ENCODE data around the gene ATP11B. TPM values are rescaled to one million over a fixed set of nuclear protein-coding genes. Genes with fewer than 3 reads are reported as not detected.
"Not testable (repeated sequence)": the region's sequence is repeated elsewhere in the genome, so short reads cannot be mapped to it uniquely, and the experiment has no call there.

Gene ATP11B
- total RNA-seq, 1 experiment from 2014 or later: 58.1 TPM

DNA sequence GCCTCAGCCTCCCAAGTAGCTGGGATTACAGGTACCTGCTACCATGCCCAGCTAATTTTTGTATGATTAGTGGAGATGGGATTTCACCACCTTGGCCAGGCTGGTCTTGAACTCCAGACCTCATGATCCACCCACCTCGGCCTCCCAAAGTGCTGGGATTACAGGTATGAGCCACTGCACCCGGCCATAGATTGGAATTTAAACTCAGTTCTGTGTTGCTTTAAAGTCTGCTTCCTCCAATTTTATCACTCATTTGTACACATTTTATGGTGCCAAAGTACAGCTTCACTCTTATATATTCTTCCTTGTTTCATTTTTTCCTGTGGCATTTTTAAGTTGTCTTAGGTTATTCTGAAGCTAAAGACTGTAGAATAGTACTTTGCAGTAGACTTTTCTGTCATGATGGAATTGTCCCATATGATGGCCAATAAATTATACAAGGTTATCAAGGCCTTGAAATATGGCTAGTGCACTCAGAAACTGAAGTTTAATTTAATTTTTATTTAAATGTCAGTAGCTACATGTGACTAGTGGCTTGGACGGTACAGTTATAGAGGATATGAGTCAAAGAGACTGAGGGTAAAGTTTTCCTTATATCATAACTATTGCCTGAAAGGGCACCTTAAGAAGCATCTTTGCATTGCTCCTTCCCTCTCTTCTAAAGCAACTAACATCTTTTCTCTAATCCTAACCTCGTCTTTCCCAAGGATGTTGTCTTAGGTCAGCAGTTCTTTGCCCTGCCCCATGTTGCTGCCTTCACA lies 28.1 kb downstream of the ATP11B start:
- POLR2A ChIA-PET: no interaction called here
- H3K9me3 ChIP-seq: no peaks in the 10 kb centered on the region
- Mint-ChIP-seq H3K36me3 (ENCODE audit: insufficient read depth, unreplicated experiment) (peaks cover 9% of the 10 kb centered on the region), H3K9me3 (ENCODE audit: unreplicated experiment) (no peaks in the 10 kb centered on the region), H3K4me3 (ENCODE audit: unreplicated experiment) (no peak overlapping the region), H3K4me1 (ENCODE audit: low read depth, unreplicated experiment) (no peaks in the 10 kb centered on the region), H3K27ac (ENCODE audit: unreplicated experiment) (no peak overlapping the region), H3K27me3 (ENCODE audit: insufficient read depth, unreplicated experiment) (no peaks in the 10 kb centered on the region)
- no peak overlapping the region for H3K4me3 ChIP-seq (ENCODE audit: low read depth, low read length)
- no TSS peak for BruUV-seq (replicated peaks)
- CTCF ChIA-PET: no interaction called here
- 0 out of 2 replicates have a peak, but pooled peaks cover 1% of the 10 kb centered on the region for H3K36me3 ChIP-seq (ENCODE audit: control insufficient read depth, insufficient read depth, low read length)
- TF ChIP-seq, protein P1, sequence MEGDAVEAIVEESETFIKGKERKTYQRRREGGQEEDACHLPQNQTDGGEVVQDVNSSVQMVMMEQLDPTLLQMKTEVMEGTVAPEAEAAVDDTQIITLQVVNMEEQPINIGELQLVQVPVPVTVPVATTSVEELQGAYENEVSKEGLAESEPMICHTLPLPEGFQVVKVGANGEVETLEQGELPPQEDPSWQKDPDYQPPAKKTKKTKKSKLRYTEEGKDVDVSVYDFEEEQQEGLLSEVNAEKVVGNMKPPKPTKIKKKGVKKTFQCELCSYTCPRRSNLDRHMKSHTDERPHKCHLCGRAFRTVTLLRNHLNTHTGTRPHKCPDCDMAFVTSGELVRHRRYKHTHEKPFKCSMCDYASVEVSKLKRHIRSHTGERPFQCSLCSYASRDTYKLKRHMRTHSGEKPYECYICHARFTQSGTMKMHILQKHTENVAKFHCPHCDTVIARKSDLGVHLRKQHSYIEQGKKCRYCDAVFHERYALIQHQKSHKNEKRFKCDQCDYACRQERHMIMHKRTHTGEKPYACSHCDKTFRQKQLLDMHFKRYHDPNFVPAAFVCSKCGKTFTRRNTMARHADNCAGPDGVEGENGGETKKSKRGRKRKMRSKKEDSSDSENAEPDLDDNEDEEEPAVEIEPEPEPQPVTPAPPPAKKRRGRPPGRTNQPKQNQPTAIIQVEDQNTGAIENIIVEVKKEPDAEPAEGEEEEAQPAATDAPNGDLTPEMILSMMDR (IDR thresholded peaks at IDR 0.05; ENCODE audit: insufficient read depth in 1 of 2, low read depth in 1 of 2, low read length in 1 of 2, severe bottlenecking in 1 of 2, unreplicated experiment in 1 of 2): no peak
- DNase-seq: no peak
- no peaks in the 10 kb centered on the region for H3K27me3 ChIP-seq (replicated peaks; ENCODE audit: control insufficient read depth, insufficient read depth, low read length)
- intact Hi-C loops (cut with micrococcal nuclease; ENCODE audit: unreplicated experiment): no loop called here
- H3K4me1 ChIP-seq: no peaks in the 10 kb centered on the region; the same call in 1 of the 2 replicates

DNA sequence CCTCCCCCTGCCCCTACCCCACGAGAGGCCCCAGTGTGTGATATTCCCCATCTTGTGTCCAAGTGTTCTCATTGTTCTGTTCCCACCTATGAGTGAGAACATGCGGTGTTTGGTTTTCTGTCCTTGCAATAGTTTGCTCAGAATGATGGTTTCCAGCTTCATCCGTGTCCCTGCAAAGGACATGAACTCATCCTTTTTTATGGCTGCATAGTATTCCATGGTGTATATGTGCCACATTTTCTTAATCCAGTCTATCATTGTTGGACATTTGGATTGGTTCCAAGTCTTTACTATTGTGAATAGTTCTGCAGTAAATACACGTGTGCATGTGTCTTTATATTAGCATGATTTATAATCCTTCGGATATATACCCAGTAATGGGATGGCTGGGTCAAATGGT lies 29.0 kb downstream of the ATP11B start:
- intact Hi-C loops (cut with micrococcal nuclease; ENCODE audit: unreplicated experiment); H3K4me1 ChIP-seq; DNase-seq; H3K4me3 Mint-ChIP-seq (ENCODE audit: unreplicated experiment); POLR2A ChIA-PET; H3K27me3 ChIP-seq (replicated peaks; ENCODE audit: control insufficient read depth, insufficient read depth, low read length); H3K36me3 ChIP-seq (ENCODE audit: control insufficient read depth, insufficient read depth, low read length); CTCF ChIA-PET; H3K4me3 ChIP-seq (ENCODE audit: low read depth, low read length); BruUV-seq (replicated peaks); H3K27ac Mint-ChIP-seq (ENCODE audit: unreplicated experiment); H3K27me3 Mint-ChIP-seq (ENCODE audit: insufficient read depth, unreplicated experiment); H3K9me3 ChIP-seq; H3K9me3 Mint-ChIP-seq (ENCODE audit: unreplicated experiment); H3K4me1 Mint-ChIP-seq (ENCODE audit: low read depth, unreplicated experiment); H3K36me3 Mint-ChIP-seq (ENCODE audit: insufficient read depth, unreplicated experiment): not testable (repeated sequence)

DNA sequence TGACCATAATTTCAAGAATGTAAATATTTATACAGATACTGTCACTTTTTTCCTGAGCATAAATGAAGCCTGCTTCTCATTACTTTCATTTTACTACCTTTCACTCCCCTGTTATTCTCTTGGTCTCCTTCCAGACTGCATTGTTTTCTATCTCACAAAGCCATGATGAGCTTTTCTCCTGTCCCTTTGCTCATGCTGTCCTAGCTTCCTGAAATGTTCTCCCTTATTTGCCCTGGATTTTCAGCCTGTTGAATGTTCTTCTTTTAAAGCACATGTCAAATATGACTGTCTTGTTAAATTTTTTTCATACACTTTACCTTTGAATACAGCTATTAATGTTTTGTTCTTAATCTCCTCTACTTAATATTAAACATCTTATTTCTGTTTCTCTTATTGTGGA lies 31.7 kb downstream of the ATP11B start:
- POLR2A ChIA-PET: no interaction called here
- intact Hi-C loops (cut with micrococcal nuclease; ENCODE audit: unreplicated experiment): no loop called here
- no peak for DNase-seq
- Histone ChIP-seq H3K4me3 (ENCODE audit: low read depth, low read length) (no peak overlapping the region), H3K9me3 (no peaks in the 10 kb centered on the region), H3K27me3 (replicated peaks; ENCODE audit: control insufficient read depth, insufficient read depth, low read length) (no peaks in the 10 kb centered on the region), H3K4me1 (no peaks in the 10 kb centered on the region), H3K36me3 (ENCODE audit: control insufficient read depth, insufficient read depth, low read length) (0 out of 2 replicates have a peak, but pooled peaks cover 1% of the 10 kb centered on the region)
- Mint-ChIP-seq H3K27ac (ENCODE audit: unreplicated experiment) (no peak overlapping the region), H3K27me3 (ENCODE audit: insufficient read depth, unreplicated experiment) (no peaks in the 10 kb centered on the region), H3K36me3 (ENCODE audit: insufficient read depth, unreplicated experiment) (peaks cover 9% of the 10 kb centered on the region), H3K9me3 (ENCODE audit: unreplicated experiment) (no peaks in the 10 kb centered on the region), H3K4me1 (ENCODE audit: low read depth, unreplicated experiment) (no peaks in the 10 kb centered on the region), H3K4me3 (ENCODE audit: unreplicated experiment) (no peak overlapping the region)
- TF ChIP-seq, protein P1 (IDR thresholded peaks at IDR 0.05; ENCODE audit: insufficient read depth in 1 of 2, low read depth in 1 of 2, low read length in 1 of 2, severe bottlenecking in 1 of 2, unreplicated experiment in 1 of 2): no peak
- CTCF ChIA-PET: no interaction called here
- no TSS peak for BruUV-seq (replicated peaks)
